CD4-positive, alpha-beta T cell treated with Interleukin-1 beta for 1 hour (primary cell): ENCODE data around the gene NACA.
"Not testable (repeated sequence)": the region's sequence is repeated elsewhere in the genome, so short reads cannot be mapped to it uniquely, and the experiment has no call there.

Experiments used
- DNase-seq, 2 donors: peaks; one replicate each; pipeline ENCODE4 v3.0.0-alpha.2; 2020 to 2022

NACA gene

GRCh38 chr12:56723889-56724700, 1.0 kb downstream of the NACA start:
- DNase-seq = peak in 1 of 2 donors; percentile 21

- DNase-seq = no peak
These were observed 1.7 kb downstream of the NACA start for GRCh38 chr12:56723352-56723751.

GRCh38 chr12:56722832-56723231, 2.3 kb downstream of the NACA start:
- DNase-seq = no peak

GRCh38 chr12:56721721-56722120, 3.4 kb downstream of the NACA start:
- no peak for DNase-seq

GRCh38 chr12:56721216-56721615, 3.9 kb downstream of the NACA start:
- DNase-seq = no peak

GRCh38 chr12:56720731-56721151, 4.4 kb downstream of the NACA start:
- no peak for DNase-seq

GRCh38 chr12:56719056-56719455, 6.0 kb downstream of the NACA start:
- no peak for DNase-seq

GRCh38 chr12:56718636-56719035, 6.5 kb downstream of the NACA start:
- DNase-seq = no peak

- DNase-seq = no peak
These were observed 7.0 kb downstream of the NACA start for GRCh38 chr12:56718149-56718548.

GRCh38 chr12:56716933-56717880, 7.9 kb downstream of the NACA start:
- DNase-seq = no peak

- no peak for DNase-seq
These were observed 8.6 kb downstream of the NACA start for GRCh38 chr12:56716458-56716857.

GRCh38 chr12:56715798-56716197, 9.3 kb downstream of the NACA start:
- DNase-seq = no peak

GRCh38 chr12:56714431-56714929, 10.6 kb downstream of the NACA start:
- DNase-seq = no peak

- DNase-seq = no peak
These were observed 11.8 kb downstream of the NACA start for GRCh38 chr12:56713345-56713744.

- DNase-seq = no peak
These were observed 15.2 kb downstream of the NACA start for GRCh38 chr12:56709759-56710376.

GRCh38 chr12:56704522-56704921, 20.6 kb downstream of the NACA start:
- DNase-seq = not testable (repeated sequence)

- no peak for DNase-seq
These were observed 26.0 kb downstream of the NACA start for GRCh38 chr12:56699020-56699661.

- DNase-seq = no peak
These were observed 29.6 kb downstream of the NACA start for GRCh38 chr12:56695327-56696101.

- DNase-seq = no peak
These were observed 30.9 kb downstream of the NACA start for GRCh38 chr12:56694161-56694560.

- no peak for DNase-seq
These were observed 36.3 kb downstream of the NACA start for GRCh38 chr12:56688846-56689109.

- peak; percentile 98 to 99 for DNase-seq
These were observed 36.8 kb downstream of the NACA start, which contains the start of gene PTGES3 for GRCh38 chr12:56688129-56688845. Gene PTGES3, minus strand, starts transcription at chr12:56688284. Its CDS starts 285 bp downstream, at chr12:56687999.
